NCI-H526 (cell line): Measurements from ENCODE around the gene TFG.
A peak's percentile ranks its signal among the peaks of the same experiment; 100 is the strongest.

ENCODE experiments used
- DNase-seq, 2 experiments: peaks; one replicate each; lab custom pipeline; 2025; lab: John Stamatoyannopoulos, UW

TFG gene

DNA sequence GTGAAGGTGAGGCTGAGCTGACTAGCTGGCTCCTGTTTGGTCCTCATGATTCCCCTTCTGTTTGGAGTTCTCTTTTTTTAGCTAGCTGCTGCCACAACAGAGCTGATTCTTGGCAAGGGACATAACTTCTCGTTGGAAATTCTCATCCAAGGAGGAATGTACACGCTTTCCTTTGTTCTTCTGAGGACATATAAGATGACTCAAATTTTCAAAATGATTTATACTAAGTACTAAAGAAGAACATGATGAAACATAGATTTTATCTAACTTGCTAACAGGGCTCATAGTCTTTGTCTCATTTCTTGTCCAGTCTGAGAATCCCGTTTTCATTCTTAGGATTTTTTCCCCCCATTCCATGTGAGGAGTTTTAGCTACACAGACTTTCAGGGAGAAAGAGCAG lies 2.9 kb upstream of the TFG start:
- no peak for DNase-seq

DNA sequence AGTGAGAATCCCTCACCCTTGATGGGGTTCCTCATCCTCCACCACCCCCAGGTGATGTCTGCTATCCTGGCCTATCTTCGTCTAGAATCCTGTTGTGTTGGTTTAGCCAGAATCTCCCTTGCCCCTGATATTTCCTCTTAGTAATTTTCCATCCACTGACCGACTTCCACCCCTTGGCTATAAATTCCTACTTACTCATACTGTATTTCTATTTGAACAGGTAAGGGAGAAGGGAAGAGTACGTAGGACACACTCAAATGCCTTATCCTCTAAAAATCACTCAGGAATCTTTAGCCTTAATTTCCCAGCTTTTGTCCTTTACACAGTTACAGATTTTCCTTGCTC lies 678 bp upstream of the TFG start:
- DNase-seq: no peak

DNA sequence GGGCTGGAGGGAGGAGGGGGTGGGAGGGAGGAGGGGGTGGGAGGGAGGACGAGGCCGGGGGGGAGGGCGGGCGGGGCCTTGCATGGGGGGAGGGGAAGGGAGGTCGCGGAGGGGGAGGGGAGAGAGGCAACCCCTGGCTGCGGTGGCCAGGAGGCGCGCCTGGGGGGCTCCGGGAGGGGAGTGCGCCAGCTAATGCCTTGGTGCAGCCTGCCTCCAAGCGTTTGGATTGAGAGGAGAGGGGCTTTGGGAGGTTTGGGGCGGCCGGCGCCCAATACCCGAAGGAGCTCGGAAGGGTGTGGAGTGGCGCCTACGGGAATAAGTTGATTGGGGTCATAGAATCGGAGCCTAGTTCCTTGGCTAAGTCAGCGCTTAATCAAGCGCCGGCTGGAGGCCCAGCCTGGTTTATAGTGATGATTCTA lies 557 bp downstream of the TFG start:
- peak in 1 of 2 experiments; percentile 69 for DNase-seq

DNA sequence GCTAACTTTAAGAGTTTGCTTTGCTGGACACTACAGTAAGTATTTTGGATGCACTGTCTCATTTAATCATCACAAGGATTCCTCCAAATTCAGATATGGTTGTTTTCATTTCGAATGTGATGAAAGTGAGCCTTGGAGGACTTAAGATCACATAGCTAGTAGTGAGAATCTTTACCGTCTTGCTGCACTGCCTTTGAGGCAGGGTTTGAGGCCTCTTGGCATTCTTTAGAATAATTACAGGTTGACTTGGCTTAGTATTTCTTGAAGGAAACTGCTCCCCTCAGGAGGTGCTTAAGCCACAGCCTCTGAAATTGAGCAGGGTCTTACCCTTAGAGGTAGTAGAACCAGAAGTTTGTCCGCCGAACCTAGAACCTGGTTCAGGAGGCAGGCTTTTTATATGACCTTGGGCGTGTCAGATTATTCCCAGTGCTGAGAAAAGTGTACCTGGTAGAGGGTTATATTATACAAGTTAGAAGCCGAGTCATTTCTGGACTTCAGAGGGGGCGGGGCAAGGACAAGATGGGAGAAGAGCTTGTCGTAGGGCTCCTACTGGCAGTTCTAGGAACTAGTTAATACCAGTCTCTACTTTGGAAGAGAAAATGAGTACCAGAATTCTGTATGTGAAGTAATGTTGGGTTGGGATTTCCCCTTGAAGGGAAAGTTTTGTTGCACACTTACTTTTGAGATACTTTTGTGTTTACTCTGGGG lies 1.1 kb downstream of the TFG start:
- peak in 1 of 2 experiments; percentile 46 for DNase-seq

DNA sequence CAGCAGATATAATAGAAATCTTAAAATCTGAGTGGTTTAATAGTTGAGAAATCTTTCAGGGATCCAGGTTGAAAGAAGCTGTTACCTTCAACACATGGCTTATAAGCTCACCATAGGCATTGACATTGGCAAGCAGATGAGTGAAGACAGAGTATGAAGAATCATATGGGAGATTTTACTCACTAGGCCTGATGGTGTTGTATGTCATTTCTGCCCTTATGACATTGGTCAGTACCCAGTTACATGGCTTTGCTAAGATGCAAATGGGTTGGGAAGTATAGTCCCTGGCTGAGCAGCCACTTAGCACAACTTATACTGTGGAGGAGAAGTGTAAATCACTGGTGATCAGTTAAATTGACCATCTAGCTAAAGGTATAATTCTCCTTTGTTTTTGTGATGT lies 5.9 kb downstream of the TFG start:
- no peak for DNase-seq

DNA sequence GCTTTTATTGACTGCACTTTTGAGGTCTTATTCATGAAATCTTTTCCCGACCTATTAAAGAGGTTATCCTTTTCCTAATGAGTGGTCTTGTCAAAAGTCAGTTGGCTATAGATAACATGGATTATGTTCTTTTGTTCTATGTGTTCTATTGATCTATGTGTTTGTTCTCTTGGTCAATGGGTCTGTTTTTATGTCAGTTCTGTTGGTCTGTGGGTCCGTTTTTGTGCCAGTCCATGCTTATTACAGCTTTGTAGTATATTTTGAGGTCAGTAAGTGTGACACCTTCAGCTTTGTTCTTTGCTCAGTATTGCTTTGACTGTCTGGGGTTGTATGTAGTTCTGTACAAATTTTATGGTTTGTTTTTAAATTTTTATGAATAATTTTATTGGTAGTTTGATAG lies 7.8 kb downstream of the TFG start:
- no peak for DNase-seq

DNA sequence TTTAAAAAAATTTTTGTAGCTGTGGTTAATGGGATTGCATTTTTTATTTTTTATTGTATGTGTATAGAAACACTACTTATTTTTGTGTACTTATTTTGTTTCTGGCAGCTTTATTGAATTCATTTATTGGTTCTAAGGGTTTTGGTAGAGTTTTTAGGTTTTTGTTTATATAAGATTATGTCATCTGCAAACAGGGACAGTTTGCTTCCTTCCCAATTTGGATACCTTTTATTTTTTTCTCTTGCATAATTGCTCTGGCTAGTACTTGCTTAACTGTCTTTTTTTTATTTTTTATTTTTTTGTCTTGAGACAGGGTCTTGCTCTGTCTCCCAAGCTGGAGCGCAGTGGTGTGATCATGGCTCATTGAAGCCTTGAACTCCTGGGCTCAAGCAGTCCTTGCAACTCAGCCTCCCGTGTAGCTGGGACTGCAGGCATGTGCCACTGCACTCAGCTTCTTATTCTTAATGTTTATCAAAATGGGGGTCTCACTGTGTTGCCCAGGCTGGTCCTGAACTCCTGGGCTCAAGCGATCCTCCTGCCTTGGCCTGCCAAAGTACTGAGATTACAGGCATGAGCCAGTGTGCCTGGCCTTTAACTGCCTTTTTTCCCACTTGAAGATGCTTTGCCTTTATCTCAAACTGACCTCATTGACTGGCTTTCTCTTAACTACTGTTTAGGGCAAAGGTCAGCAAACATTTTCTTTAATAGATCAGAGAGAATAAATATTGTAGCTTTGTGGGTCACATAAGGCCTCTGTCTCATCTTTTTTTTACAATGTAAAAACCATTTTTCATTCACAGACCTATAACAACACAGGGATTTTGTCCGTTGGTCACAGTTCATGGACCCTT lies 8.6 kb downstream of the TFG start:
- no peak for DNase-seq

DNA sequence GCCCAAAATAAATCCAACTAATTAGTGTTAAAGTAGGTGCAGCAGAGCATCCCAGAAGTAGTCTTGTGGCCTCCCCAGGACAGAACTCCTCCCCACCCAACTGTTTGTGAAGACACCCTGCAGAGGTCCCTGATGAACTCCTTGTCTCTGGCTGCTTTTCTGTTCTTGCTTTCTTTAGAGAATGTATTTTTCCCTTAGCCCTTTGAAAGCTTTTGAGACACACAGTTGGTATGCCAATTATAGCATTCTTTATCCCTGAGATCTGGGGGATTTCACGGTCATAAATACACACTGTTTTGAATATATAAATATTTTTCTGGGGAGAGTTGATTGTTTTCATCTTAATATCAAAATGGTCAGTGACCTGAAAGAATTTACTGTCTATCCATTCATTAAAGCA lies 9.8 kb downstream of the TFG start:
- peak in 1 of 2 experiments; percentile 6 for DNase-seq

DNA sequence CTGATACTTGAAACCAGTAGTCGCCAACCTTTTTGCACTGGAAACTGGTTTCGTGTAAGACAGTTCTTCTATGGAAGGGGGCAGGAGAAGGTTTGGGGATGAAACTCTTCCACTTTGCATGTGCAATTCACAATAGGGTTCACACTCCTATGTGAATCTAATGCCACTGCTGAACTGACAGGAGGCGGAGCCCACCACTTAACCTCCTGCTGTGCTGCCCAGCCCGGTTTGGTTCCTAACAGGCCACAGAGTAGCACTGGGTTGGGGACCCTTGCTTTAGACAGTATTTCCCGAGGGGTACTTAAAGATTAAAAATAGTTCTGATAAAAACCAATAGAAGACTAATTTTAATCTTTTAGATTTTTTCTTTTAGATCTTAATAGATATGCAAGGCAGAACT lies 11.1 kb downstream of the TFG start:
- no peak for DNase-seq

DNA sequence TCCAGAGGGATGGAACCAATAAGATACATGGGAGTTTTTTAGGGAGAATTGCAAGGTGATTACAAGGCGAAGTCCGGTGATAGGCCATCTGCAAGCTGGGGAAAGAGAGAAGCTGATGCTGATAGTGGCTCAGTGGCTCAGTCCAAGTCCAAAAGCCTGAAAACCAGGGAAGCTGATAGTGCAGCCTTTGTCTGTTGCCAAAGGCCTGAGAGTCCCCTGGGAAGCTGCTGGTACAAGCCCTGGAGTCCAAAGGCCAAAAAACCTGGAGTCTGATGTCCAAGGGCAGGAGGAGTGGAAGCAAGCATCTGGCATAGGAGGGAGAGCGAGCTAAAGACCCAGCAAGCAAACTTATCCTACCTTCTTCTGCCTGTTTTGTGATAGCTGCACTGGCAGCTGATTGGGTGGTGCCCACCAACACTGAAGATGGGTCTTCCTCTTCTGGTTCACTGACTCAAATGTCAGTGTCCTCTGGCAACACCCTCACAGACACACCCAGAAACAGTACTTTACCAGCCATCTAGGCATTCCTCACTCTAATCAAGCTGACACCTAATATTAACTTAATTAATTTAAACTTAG lies 16.7 kb downstream of the TFG start:
- peak in 1 of 2 experiments; percentile 4 for DNase-seq

DNA sequence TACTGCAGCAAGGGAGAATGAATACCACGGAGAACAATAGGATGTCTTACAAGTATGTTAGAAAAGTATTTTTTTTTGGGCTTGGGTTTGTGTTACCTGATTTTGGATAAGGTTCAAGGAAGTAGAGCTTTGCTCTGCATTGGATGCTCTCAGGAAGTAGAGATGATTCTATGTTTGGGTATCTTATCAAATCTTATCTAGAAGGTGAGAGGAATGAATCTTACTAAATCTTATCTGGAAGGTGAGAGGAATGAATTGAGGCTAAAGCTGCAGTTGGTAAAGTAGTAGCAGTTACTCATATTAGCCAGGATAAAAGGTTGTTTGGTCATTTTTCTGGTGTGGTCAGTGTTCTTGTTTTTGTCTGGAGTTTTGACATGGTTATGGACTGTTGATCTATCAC lies 17.4 kb downstream of the TFG start:
- DNase-seq: no peak

DNA sequence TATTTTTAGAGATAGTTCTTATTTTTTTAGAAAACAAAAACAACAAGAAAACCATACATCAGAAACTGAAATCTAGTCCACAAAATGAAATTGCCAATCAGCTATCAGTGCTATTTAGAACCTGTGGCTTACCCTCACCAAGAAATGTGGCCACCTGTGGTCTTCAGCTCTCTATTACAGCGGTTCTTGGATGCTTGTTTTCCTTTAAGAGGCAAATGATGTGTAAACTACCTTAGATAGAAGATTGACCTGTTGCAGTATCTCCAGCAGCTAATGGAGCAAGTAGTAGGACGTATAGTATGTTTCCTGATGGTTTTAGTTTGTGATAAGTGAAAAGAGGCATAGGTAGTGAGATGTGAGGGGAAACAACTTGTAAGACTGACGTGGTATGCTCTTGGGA lies 21.2 kb downstream of the TFG start:
- no peak for DNase-seq

DNA sequence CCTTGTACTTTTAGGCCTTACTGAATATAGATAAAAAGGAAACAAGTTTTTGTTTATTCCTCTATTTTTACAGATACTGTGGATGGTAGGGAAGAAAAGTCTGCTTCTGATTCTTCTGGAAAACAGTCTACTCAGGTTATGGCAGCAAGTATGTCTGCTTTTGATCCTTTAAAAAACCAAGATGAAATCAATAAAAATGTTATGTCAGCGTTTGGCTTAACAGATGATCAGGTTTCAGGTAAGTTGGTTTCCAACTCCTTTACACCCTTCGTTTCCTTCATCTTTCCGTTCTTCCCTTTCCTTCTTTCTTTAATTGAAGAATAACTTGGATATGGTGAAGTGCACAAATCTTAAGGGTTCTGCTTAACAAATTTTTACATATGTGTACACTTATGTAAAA lies 23.1 kb downstream of the TFG start:
- DNase-seq: no peak

DNA sequence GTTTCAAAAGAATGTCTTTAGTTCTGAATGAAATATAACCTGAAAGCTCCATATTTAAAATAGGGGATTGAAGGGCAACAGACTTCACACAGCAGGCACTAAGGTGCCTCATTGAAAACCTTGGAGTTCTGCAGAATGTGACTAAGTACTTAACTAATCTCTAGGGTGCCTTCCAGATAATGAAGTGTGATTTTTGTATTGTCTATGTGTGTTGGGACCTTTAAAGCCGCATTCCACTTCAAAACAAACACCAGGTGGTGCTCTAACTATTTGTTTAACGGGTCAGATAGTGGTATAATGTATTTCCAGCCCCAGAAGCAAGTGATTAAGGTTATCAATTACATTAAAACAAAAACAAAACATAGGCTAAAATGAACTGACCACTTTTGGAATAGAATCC lies 28.0 kb downstream of the TFG start:
- peak in 1 of 2 experiments; percentile 29 for DNase-seq

DNA sequence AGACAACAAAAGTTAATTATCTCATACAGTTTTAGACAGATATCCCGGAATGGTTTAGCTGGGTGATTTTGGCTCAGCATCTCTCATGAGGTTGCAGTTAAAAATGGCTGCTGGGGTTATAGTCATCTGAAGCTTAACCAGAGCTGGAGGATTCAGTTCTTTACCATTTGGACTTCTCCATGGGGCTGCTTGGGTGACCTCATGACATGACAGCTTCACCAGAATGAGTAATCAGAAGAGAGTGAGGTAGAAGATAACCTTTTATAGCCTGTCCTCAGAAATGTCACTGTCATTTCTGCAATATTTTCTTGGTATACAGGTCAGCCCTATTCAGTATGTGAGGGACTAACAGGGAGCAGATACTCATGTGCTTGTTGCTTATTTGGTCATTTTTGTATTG lies 30.9 kb downstream of the TFG start:
- DNase-seq: no peak

DNA sequence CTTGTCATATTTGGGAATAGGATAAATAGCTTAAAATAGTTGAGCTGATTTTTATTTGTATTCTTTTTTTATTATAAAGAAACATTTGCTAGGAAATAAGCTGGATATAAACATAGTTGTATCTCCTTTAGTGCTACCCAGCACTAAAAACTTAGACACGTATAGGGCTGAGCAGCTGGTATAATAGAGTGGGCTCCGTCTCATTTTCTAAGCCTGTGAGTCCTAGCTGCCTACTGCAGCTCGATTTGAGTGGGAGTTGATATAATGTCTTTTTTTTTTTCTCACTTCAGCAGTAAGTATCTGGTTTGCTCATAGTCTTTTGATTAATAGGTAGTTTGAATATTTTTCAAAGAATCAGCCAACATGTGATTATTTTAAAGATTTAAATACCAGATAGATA lies 34.2 kb downstream of the TFG start:
- no peak for DNase-seq

DNA sequence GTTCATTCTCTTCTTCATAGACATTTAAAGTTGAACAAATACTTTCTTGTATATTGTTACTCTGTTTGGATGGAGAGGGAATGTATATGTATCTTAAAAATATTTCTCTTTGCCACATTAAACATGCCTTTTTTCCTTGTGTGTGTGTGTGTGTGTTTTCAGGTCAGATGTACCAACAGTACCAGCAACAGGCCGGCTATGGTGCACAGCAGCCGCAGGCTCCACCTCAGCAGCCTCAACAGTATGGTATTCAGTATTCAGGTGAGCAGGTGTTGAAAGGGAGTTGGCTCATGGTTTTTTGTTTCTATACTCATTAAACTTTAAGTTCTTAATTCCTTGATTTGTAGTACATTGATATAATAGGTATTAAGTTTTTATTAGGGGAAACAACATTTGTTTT lies 35.4 kb downstream of the TFG start:
- DNase-seq: no peak

DNA sequence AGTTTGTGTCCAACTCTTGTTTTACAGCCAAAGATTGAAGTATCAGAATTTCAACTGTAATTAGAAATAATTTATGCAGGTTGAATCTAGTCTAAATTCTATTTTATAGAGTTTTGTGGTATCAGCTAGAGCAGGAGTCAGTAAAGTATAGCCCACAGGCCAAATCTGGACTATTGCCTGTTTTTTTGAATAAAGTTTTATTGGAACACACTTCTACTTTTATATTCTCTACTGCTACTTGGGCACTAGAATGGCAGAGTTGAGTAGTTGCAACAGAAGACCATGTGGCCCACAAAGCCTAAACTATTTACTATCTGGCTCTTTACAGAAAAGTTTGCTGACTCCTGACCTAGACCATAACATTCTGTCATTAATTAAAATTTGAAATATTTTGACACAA lies 36.3 kb downstream of the TFG start:
- DNase-seq: no peak

DNA sequence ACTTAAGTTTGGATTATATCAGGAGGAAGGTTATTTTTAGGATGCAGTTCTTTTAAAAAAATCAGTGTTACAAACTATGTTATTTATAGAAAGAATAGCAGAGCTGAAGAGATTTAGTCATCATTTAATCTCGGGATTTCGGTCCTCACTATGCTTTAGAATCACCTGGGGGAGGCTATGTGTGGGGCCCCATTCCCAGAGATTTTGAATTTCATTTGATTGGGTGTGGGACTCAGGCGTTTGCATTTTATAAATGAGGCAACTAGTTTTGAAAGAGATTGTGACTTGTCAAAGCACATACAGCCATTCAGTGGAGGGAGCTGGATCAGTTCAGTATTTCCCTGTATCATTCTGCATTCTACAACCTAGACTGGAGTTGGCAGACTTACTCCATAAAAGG lies 36.8 kb downstream of the TFG start:
- DNase-seq: no peak

DNA sequence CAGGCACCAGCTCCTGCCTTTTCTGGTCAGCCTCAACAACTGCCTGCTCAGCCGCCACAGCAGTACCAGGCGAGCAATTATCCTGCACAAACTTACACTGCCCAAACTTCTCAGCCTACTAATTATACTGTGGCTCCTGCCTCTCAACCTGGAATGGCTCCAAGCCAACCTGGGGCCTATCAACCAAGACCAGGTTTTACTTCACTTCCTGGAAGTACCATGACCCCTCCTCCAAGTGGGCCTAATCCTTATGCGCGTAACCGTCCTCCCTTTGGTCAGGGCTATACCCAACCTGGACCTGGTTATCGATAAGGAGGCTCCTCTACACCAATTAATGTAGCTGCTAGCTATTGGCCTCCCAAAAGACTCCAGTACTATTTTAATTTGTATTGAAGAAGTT lies 38.9 kb downstream of the TFG start:
- no peak for DNase-seq

DNA sequence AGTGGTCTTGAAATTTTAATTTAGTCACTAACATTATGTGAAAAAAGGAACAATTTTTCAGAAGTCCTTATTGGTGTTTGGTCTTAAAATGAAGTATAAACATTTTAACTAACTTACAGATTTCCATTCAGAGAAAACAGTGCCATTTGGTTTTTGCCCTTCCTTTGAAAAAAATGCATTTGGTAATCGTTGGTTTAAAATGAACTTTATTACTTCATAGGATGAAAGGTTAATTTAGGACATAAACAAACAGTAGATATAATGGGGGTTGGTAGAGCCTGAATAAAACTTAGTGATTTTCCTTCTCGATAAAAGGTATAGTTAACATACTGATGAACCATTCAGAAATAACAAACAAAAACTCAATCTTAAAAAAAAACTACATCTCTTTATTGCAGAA lies 39.7 kb downstream of the TFG start:
- no peak for DNase-seq

DNA sequence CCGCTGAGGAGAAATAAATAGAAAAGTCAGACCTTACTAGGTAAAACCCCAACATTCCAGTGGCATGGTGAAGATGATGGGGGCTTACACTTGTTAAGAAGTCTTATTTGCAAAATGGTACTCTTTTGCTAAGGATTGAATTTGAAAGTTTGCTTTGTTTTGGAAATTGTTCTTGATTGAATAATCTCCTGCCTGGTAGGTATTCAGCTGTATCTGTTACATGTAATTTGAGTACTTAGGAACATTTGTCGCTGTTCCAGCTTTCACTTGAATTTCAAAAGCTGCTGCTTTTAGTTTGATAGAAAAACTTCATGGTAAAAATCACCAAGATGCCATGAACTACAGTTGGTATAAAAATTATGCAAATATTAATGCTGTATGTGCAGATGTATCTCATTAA lies 44.6 kb downstream of the TFG start:
- DNase-seq: no peak

DNA sequence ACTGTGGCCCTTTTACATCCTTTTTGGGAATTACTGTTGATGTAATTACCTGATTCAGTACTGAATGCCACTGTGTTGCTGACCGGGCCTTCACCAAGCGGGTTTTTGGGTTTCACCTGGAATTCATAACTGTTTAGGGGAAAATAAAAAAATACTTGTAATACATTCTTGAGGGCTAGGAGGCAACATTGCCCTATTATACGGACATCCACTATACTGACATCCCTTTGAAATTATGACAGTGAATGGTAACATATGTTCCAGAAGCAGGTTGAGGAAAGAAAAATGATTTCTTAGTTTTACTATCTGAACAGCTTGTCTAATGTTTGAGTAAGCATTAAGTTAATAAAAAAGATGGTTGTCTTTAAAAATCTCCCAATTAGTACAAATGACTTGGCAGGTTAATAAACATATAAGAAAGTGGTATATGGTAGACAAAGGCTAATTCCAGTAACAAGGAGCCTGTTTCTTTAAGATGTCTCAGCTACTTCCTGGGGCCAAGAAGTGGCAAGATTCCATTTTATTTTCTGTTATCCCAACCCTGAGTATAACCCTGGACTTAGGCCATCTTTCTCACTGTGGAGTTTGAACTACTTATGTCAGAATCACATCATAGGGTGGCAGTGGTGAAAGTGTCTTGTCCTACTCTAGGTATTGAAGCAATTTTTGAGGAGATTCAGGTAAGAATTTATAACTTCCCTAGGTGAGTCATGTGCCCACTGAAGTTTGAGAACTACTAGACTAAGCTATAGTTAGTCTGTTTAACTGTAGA lies 45.5 kb downstream of the TFG start:
- no peak for DNase-seq
